Activated B cell treated with CpG ODN at 0.5 μM for 24 hours (primary cell): ENCODE results near the gene VSNL1. TPM values are rescaled to one million over a fixed set of nuclear protein-coding genes. Genes with fewer than 3 reads are reported as not detected.

ENCODE experiments used
- ATAC-seq: fragments of 200-7000 bp; cut with Tn5 transposase; one replicate; pipeline ENCODE4 v1.10.0; 2021; ENCODE audit warnings: low read depth, mild to moderate bottlenecking, moderate library complexity
- CTCF ChIA-PET: fragments of 350-600 bp; sonication (Branson Sonifier 250); formaldehyde crosslinking; loops from one replicate; lab custom pipeline; 2021; ENCODE audit warnings: antibody characterized with exemption; lab: Charles Lee
- POLR2A ChIA-PET: fragments of 350-600 bp; sonication (Branson Sonifier 250); formaldehyde crosslinking; loops from one replicate; lab custom pipeline; 2021; ENCODE audit warnings: antibody characterized with exemption; lab: Charles Lee
- DNase-seq: peaks from one replicate; pipeline ENCODE4 v3.0.0; 2022
- H3K27ac Mint-ChIP-seq: one replicate; pipeline ENCODE4 v1.8.0; 2020; ENCODE audit warnings: mixed read lengths
- H3K27me3 Mint-ChIP-seq: one replicate; pipeline ENCODE4 v1.8.0; 2021; ENCODE audit warnings: mixed read lengths
- H3K36me3 Mint-ChIP-seq: one replicate; pipeline ENCODE4 v1.8.0; 2021; ENCODE audit warnings: low read depth, mixed read lengths
- H3K4me1 Mint-ChIP-seq: one replicate; pipeline ENCODE4 v1.8.0; 2021; ENCODE audit warnings: mixed read lengths
- H3K4me3 Mint-ChIP-seq: one replicate; pipeline ENCODE4 v1.8.0; 2020; ENCODE audit warnings: mild to moderate bottlenecking, mixed read lengths
- H3K9me3 Mint-ChIP-seq: one replicate; pipeline ENCODE4 v1.8.0; 2020; ENCODE audit warnings: mixed read lengths
- CTCF ChIP-seq: fragments of 200-600 bp; IDR thresholded peaks from one replicate; pipeline ENCODE4 v1.8.0; 2022; ENCODE audit warnings: antibody characterized with exemption, mild to moderate bottlenecking
- intact Hi-C: fragments of 100-400 bp; cut with micrococcal nuclease; formaldehyde crosslinking; loops from one replicate; pipeline ENCODE4 v1.15.1; 2024
- total RNA-seq: library from RNA; stranded (reverse); gene quantifications from 2 replicates; pipeline ENCODE4 v1.2.3, GENCODE V29; 2022

Gene VSNL1
- total RNA-seq, 1 donor from 2014 or later = not detected

GRCh38 chr2:17547237-17547636 is 6.7 kb downstream of the VSNL1 start:
- no peak for DNase-seq
- TF ChIP-seq CTCF = no peak
- Mint-ChIP-seq H3K4me1 (no peaks in the 10 kb centered on the region), H3K9me3 (no peaks in the 10 kb centered on the region), H3K27me3 (peaks cover 44% of the 10 kb centered on the region), H3K27ac (no peak overlapping the region), H3K4me3 (no peak overlapping the region), H3K36me3 (no peaks in the 10 kb centered on the region)
- CTCF ChIA-PET = no interaction called here
- no peak for ATAC-seq
- POLR2A ChIA-PET = no interaction called here
- intact Hi-C loops = no loop called here

GRCh38 chr2:17547737-17548136 is 7.2 kb downstream of the VSNL1 start:
- no peaks in the 10 kb centered on the region for H3K36me3 Mint-ChIP-seq
- intact Hi-C loops = no loop called here
- no peak overlapping the region for H3K27ac Mint-ChIP-seq
- no peak for DNase-seq
- CTCF ChIA-PET = no interaction called here
- H3K4me1 Mint-ChIP-seq = no peaks in the 10 kb centered on the region
- ATAC-seq = no peak
- POLR2A ChIA-PET = no interaction called here
- no peak for TF ChIP-seq CTCF
- no peak overlapping the region for H3K4me3 Mint-ChIP-seq
- H3K9me3 Mint-ChIP-seq = no peaks in the 10 kb centered on the region
- H3K27me3 Mint-ChIP-seq = peaks cover 40% of the 10 kb centered on the region

- Mint-ChIP-seq H3K4me1 (no peaks in the 10 kb centered on the region), H3K4me3 (no peak overlapping the region), H3K36me3 (no peaks in the 10 kb centered on the region), H3K27ac (no peak overlapping the region), H3K27me3 (peaks cover 20% of the 10 kb centered on the region), H3K9me3 (no peaks in the 10 kb centered on the region)
- POLR2A ChIA-PET = no interaction called here
- intact Hi-C loops = no loop called here
- ATAC-seq = no peak
- no peak for DNase-seq
- no peak for TF ChIP-seq CTCF
- CTCF ChIA-PET = no interaction called here
Observed at GRCh38 chr2:17550907-17551306, 10.4 kb downstream of the VSNL1 start.

- intact Hi-C loops = no loop called here
- Mint-ChIP-seq H3K9me3 (no peaks in the 10 kb centered on the region), H3K36me3 (no peaks in the 10 kb centered on the region), H3K4me1 (no peaks in the 10 kb centered on the region), H3K4me3 (no peak overlapping the region), H3K27ac (no peak overlapping the region), H3K27me3 (peaks cover 5% of the 10 kb centered on the region)
- CTCF ChIA-PET = no interaction called here
- DNase-seq (no peak), ATAC-seq (no peak)
- POLR2A ChIA-PET = no interaction called here
- TF ChIP-seq CTCF = no peak
Observed at GRCh38 chr2:17555150-17555549, 14.7 kb downstream of the VSNL1 start.

- no peak for ATAC-seq
Observed at GRCh38 chr2:17557596-17557995, 17.1 kb downstream of the VSNL1 start.

More at GRCh38 chr2:17557596-17557995, 17.1 kb downstream of the VSNL1 start:
- DNase-seq = no peak
- Mint-ChIP-seq H3K9me3 (no peaks in the 10 kb centered on the region), H3K4me3 (no peak overlapping the region), H3K4me1 (no peaks in the 10 kb centered on the region), H3K27ac (no peak overlapping the region), H3K36me3 (no peaks in the 10 kb centered on the region), H3K27me3 (peaks cover 5% of the 10 kb centered on the region)
- POLR2A ChIA-PET = no interaction called here
- TF ChIP-seq CTCF = no peak
- intact Hi-C loops = no loop called here
- CTCF ChIA-PET = no interaction called here
